ENCODE measurements around the gene ZNF837.
A peak's percentile ranks its signal among the peaks of the same experiment; 100 is the strongest.

DNA sequence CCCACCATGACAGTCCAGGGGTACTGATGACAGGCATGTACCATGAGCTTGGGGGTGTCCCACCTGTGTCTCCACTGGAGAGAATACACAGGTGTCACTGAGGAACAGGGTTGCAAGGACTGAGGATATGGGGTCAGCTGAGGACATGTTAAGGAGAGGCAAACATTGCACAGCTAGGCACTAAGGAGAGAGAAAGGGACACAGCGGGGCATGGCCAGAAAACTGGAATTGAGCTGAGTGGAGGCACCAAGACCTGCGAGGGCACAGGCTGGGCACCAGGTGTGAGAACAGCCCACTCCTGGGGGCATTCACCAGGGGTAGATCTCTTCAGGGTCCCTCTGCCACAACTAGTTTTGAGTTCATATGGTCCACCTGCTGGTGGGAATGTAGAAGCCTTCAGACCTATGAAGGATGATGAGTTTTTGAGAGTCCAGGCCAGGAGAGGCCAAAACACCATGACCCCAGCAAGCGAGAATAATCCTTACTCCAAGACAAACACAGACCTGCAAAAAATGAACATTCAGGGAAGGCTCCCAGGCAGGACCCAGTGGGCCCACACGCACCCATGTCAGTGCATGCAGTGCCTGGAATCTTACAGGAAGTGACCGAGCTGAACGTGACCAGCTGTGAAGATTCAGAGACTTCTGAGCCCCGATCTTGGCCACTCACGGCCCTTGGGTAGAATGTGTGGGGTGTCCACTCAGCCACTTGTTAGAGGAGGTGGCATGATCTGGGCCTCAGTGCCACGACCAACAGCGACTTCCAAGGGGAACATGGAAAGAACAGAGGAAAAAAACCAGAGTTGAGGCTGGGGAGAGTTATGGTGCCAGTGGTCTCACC is 26.2 kb upstream of the ZNF837 start:
- TF ChIP-seq, protein P1, sequence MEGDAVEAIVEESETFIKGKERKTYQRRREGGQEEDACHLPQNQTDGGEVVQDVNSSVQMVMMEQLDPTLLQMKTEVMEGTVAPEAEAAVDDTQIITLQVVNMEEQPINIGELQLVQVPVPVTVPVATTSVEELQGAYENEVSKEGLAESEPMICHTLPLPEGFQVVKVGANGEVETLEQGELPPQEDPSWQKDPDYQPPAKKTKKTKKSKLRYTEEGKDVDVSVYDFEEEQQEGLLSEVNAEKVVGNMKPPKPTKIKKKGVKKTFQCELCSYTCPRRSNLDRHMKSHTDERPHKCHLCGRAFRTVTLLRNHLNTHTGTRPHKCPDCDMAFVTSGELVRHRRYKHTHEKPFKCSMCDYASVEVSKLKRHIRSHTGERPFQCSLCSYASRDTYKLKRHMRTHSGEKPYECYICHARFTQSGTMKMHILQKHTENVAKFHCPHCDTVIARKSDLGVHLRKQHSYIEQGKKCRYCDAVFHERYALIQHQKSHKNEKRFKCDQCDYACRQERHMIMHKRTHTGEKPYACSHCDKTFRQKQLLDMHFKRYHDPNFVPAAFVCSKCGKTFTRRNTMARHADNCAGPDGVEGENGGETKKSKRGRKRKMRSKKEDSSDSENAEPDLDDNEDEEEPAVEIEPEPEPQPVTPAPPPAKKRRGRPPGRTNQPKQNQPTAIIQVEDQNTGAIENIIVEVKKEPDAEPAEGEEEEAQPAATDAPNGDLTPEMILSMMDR (optimal IDR thresholded peaks at IDR 0.05 in 1 of 3, IDR thresholded peaks at IDR 0.05 in 1 of 3, conservative IDR thresholded peaks at IDR 0.05 in 1 of 3; ENCODE audit: extremely low read depth in 1 of 3, insufficient read depth in 2 of 3, low read length in 3 of 3) = peak; percentile 38 to 58 (median 53)
- TF ChIP-seq EZH2 (IDR thresholded peaks at IDR 0.05; ENCODE audit: low read length) = no peak
